Dermis blood vessel endothelial cell (primary cell): ENCODE data around the gene LRAT. TPM values are rescaled to one million over a fixed set of nuclear protein-coding genes. Genes with fewer than 3 reads are reported as not detected.
"Not testable (repeated sequence)": the region's sequence is repeated elsewhere in the genome, so short reads cannot be mapped to it uniquely, and the experiment has no call there.

Source experiments
- DNase-seq: peaks from one replicate; pipeline ENCODE4 v3.0.0; 2010
- total RNA-seq: library from RNA; depleted of rRNA; stranded (reverse); fragments of >200 nt; gene quantifications from 2 replicates; pipeline ENCODE4 v1.2.3, GENCODE V29; 2014

Gene LRAT
- not detected in 2 replicates for total RNA-seq

DNA sequence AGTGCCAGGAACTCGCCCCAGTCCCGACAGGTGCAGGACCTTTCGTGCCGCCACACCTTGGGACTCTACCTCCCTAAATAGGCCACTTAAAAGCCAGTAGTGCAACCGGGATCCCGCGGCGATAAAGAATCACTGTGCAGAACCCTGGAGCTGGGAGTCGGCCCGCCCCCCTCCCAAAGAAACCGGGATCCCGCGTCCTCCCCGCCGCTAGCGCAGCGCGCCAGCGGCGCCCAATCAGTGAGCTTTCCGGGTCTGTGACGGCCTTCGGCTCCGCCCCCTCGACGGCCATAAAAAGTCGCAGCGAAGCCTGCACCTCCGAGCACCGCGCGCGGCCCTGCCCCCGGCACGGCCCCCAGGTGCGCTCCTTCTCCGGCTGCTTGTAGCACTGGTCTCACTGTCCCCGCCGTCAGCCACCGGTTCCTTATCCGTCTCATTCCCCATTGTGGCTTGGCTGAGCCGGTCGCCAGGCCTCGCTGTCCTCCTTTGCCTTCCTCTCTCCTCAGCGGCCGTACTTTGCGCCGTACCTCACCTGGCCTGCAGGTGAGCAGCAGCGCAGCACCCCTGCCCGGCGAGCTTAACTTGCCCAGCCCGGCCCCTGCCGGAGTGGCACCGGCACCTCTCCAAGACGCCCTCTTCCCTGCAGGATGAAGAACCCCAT is at the start of gene LRAT:
Gene LRAT (plus strand): TSS at position 318 of the 658 bp plus-strand sequence. CDS start 327 bp downstream, at position 645.
- peak; percentile 8 for DNase-seq

DNA sequence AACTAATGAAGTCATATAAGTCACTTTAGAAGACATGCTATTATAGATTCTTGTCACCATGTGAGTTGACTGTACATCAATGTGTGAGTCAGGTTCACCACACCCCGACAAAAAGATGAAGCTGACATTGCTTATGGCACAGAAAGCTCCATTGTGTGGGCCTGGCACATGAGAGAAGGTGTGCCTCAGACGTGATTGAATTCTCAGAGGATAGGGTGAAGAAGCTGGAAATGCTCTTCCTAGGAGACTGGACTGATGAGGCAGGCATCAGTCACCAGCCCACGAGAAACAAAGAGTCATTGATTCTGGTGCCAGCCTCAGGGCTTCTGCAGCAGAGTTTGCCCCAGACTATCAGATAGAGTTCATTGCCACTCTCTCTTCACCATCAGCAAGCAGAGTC is 35.9 kb upstream of the LRAT start:
- no peak for DNase-seq

DNA sequence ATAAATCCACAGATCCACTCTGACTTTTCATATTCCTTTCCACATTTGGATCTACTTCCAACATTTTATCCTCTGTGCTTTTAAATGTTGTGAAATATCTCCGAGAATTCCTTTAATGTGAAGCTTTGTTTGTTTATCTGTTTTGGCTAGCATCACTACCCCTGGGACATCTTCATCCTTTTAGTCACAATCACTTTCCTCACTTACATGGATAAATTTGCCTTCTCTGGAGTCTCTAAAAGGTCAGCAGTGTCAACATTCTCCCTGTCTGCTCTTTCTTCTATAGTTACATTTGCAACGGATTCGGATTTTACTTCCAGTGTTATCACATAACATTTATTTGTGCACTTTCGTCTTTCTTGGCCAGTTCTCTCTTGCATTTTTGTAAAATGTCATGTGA is 34.2 kb upstream of the LRAT start:
- no peak for DNase-seq

DNA sequence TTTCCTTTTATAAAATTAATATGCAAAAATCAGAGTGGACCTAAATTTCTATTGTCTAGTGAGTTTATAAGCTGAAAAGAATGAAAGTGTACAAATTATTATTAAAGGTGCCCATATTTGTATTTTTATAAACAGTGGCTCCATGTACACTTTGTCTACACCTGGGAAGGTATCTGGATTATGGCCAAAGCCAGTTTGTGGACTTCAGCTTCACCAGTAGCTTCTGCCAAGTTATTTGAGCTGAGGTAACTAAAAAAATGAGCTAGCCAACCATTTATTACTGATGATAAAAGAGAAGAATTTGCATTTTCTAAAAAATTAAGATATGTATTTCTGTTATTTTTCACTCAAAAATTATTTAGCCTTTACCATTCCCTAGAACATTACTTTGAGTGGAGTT is 32.3 kb upstream of the LRAT start:
- DNase-seq, result no peak

DNA sequence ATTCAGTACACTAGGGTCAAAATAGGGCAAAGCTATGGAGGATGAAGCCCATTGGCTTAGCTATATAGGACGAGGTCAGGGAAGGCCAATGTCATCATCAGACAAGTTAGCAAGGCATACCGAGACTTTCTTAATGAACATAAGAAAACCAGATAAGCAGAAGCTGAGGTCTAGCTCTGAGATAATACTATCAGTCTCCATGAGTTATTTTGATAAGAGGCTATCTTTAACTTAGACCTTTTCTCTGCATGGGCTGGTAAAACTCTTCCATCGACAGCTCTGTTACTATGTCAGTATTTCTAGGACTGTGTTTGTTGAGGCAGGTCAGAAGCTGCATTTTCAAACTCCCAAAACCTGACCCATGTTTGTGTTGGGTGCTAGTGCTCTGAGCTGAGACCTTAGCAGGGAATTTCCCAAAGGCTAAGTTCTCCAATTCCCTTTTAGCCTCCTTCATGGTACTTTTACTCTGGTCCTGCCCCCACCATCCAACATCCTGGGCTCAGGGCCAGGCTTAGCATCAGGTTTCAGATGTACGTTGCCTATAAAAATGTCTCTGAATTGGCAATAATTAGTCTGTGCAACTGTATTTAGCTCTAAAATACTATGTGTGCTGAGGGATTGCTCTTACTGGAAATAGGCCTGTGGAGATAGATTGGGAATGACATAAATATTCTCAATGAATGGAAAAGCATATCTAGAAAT is 29.3 kb upstream of the LRAT start:
- no peak for DNase-seq

DNA sequence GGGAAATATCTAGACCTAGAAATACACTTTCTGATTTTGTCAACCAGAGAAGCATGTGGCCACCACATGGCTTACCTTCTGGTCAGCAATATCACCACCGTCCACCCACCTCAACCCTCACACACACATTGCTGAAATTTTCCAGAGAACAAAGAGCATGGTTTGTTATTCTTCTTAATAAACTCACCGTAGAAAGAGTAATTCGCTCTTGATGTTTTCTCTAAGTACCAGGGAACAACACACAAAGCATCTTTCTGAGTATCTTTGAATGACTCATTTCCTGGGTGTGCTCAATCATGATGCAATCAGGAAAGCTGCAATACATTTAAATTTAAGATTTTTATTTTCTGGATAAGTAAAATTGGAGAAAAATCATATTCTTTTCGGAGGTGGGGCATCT is 24.7 kb upstream of the LRAT start:
- no peak for DNase-seq

DNA sequence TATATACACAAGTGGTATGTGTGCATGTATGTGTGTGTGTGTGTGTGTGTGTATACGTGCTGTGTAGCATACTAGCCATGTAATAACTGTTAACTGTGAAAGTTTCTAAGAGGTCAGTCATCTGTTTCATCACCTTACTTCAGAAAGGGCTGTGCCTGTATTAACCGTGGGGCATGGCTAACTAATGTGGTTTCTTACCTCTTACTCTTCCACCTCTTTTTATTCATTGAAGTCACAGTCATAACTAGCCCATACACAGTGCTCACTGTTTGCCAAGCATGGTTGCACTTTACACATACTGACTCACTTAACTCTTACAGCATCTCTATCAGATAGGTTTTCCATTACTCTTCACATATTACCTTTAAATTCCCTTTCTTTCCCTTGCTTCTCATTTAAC is 23.7 kb upstream of the LRAT start:
- DNase-seq, result no peak

DNA sequence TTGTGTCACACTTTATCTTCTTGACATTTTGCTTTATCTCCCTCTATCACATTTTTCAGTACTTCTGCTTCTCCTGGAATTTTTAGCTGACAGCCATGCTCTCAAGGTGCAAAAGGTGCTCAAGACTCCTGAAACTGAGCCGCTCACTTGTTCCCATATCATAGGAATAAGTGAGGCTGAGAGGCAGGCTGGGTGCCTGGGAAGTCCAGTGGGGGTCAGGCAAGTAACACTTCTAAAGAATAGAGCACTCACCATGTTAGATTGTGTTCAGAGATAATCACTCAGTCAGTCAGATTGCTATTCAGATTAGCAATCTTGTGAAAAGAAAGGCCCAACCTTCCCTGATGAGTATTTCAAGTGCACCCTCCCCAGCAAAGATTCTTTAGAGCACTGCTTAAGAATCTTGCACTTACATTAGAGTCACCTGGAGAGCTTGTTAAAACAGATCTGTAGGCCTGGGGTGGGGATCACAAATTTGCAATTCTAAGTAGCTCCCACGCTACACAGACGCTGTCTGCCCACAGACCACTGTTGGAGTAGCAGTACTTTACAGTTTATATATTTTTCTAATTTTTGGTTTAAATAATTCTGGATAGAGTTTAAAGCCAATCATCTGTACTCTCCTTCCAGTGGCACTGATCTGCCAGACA is 23.1 kb upstream of the LRAT start:
- DNase-seq, result no peak

DNA sequence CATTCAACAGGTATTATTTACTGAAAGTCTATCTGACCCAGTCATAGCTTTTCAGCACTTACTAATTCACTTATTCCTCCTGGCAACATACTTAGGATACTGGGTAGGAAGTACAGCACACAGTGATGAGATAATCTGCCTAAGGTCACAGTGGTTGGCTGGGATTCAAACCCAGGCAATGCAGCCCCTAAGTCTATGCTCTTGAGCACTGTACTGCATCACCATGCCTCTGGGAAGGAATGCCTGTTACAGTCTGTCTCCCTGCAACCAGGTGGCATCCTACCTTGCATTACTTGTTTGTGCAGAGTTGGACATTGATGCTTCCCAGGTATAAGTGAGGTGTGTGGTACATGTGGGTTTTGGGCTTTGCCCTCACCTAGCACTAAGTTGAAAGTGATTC is 21.5 kb upstream of the LRAT start:
- no peak for DNase-seq

DNA sequence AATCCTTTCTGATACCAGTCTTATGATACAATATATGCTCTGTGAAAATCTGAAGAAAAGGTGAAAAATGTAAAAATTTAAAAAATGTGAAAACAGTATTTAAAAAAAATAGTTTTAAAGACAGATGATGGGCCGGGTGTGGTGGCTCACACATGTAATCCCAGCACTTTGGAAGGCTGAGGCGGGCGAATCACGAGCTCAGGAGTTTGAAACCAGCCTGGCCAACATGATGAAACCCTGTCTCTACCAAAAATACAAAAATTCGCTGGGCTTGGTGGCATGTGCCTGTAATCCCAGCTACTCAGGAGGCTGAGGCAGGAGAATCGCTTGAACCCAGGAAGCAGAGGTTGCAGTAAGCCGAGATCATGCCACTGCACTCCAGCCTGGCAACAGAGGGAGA is 20.2 kb upstream of the LRAT start:
- not testable (repeated sequence) for DNase-seq

DNA sequence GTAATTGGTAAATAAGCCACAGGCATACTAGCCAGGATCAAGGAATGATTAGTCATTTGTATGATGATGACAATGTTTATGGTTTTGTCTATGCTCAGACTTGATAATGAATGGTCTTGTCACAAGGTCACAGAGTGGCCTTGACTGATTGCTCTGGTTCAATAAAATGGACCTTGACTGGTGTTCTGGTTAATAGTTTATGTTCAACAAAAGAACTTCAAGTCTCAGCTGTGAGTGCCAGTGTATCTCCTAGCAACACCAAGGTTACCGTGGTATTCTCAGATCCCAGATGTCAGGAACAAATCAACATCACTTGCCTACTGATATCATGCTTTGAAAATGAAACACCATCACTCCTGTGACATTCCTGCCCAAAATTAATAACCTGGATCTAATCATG is 16.3 kb upstream of the LRAT start:
- no peak for DNase-seq

DNA sequence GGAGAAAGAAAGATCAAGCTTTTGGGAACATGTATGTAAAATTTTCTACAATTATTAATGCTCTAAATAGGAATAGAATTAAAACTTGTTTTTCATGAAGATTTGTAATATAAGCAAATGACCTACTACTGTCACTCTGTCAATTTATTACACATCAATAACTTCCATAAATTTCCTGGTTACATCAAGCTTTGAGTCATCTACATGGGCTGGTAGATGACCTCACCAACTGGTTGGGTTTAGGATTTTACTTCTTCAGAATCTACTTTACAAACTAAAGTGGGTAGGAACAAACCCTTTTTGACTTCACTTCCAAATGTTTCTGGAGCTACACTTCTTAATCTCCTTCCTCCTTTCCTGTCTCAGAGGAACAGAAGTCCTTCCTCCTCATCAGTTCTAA is 12.0 kb upstream of the LRAT start:
- no peak for DNase-seq

DNA sequence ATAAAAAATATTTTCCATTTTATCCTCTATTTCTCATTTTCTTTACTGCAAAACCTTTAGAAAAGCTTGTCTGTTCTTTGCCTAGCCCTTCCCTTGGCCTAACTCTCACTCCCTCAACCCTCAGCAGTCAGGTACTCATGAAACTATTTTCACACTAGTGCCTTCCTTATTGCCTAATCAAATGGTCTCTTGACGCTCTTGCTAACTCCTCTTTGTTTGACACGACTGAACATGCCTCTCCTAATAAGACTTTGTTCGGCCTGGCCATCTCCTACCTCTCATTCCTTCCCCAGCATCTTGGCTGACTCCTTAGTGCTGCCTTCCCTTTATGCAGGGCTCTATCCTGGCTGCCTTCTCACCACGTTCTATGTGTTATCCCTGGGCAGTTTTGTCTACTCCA is 11.1 kb upstream of the LRAT start:
- DNase-seq, result no peak

DNA sequence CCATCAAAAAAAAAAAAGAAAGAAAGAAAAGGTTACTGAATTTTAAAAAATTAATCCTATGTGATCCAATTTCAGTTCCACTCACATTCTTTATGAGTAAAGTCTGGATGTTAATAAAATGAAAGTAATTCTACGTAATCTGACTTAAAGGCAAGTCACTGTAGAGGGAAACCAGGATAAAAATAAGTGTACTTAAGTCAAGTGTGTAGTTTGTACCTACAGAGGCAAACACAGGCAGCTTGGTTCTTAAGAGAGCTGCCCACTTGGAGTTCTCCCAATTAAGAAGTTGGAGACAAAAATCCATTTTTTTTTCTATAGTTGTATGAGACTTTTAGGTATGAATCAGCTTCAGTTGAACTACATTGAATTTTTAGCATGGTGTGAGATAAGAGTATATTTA is 7.0 kb upstream of the LRAT start:
- no peak for DNase-seq

DNA sequence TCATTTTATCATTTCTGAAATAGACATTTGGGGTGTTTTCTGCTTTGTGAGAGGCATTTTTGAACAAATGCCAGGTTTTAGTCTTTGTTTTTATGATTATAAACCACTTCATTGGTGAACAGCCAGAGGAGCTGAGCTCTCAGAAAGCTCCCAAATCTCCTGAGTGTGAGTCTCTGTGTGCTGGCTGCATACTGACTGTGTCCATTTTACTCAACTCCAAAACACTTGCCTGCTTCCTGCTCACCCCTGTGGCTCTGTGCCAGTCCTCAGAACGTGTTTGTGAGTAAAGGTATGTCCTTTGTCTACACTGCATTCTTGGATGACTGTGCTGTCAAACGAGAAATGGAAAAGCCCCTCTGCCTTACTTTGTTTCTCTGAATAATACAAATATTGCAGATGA is 5.4 kb upstream of the LRAT start:
- no peak for DNase-seq

DNA sequence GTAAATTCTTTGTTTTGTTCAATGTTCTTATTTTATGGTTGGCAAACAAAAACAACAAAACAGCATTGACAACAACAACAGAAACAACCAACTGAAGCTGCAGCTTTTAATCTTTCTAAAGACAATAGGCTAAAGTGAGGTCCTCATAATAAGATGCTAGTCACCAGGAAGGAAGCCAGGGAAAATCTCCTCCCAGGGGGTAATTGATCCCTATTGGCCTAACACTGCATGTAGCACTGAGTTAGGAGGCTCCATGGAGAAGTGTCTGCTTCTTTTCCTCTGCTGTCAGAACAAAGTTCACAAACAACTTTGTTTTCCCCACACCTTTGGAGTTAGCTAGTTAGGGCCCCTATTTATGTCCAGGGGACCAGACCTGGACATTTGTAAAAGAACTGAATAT is 4.7 kb upstream of the LRAT start:
- DNase-seq, result no peak

DNA sequence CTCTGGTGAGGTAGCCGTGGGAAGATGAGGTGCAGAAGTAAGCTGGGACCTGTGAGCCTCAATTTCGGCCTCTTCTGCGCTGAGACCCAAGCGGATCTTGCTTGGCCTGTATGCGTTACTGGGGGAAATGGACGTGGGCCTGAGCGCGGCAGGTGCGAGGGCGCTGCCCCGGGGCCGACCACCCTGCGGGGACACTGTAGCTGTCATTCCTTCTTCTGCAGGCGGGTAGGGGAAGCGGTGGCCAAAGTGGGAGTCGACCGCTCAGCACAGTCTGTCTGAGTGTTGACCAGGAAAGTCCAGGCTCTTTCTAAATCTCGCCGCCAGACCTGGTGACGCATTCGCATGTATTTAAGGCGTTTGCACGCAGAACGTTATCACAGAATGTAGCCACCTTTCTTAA is 3.3 kb upstream of the LRAT start:
- DNase-seq, result no peak

DNA sequence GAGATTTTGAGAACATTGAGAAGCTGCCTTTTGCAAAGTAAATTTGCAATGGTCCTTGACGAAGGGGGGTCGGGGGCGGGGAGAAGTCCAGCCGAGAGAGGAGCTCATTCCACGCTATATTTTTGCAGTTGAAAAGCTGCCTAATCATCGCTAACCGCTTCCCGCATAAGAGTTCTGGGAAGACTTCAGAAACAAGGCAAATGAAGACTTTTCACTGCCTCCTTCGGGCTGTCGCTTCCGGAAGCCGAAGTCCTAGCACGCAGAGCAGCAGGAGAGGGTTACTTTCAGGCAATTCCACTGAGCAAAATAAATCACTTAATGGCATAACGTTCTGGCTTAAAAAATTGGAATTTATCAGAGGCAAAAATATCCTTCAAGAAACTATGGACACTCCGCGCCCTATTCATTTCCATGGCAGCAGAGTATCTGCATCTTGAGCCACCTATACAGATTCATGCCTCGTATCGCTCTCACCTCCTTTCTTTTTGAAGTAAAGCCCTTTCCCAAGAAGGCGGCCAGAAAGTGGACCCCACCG is 2.6 kb upstream of the LRAT start:
- no peak for DNase-seq

DNA sequence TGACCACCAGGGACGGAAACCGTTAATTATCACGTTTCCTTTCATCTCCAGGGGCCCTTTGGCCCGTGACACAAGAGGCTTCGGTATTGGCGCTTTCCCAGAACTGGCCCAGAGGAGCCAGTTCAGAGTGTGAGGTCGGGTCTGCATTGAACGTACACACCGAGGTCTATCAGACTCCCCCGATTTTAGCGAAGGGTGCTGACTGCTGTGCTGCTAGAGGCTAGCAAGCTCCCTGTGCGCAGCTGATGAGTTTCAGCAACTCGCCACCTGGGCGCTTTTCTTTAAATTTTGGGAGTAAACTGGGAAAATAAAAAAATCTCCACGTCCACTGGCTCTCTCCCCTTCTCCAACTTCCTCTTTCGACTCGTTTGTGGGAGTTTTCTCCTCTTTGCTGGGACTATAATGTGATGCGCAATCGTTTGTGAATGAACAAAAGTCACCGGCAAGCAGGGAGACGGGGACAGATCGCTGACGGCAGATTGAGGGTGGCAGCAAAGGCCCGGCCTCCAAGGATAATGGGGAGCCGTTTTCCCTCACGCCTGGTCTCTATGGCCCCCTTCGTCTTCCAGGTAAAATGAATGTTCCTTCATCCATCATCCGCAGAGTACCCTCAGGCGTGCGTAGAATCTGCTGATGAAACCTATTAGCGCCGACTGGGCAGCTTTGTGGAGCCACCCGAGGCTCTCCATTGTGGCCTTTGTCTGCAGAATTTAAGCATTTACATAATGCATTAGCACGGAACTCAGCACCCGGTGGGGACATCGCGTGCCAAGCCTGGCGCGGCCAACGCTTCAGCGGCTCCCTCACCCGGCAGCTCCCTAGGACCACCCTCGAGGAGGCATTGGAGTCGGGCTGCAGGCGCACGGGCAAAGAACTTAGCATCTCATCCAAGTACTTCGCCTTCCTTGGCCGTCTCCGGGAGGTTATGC is 1.6 kb upstream of the LRAT start:
- DNase-seq, result no peak

DNA sequence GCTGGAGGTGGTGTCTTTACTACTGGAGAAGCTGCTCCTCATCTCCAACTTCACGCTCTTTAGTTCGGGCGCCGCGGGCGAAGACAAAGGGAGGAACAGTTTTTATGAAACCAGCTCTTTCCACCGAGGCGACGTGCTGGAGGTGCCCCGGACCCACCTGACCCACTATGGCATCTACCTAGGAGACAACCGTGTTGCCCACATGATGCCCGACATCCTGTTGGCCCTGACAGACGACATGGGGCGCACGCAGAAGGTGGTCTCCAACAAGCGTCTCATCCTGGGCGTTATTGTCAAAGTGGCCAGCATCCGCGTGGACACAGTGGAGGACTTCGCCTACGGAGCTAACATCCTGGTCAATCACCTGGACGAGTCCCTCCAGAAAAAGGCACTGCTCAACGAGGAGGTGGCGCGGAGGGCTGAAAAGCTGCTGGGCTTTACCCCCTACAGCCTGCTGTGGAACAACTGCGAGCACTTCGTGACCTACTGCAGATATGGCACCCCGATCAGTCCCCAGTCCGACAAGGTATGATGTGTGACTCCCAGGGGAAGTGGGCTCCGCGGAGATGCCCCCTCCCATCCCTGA is 634 bp downstream of the LRAT start:
- no peak for DNase-seq

DNA sequence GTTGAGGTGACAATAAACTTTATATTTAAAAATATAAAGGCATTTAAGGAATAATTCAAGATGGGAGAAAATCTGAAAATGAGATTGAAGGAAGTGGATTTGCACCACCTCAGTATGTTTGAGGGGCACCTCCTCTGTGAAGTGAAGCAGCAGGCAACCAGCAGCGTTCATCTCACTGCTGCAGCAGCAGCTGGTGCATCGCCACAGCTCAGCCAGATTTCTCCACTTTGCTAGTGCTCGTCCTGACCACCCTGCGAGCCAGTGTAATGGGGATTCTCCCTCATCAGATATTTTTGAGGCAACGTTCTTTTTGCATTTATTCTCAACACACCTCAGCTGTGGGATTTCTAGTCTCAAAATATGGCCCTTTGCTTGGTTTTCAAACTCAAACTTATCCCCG is 13.9 kb downstream of the LRAT start:
- DNase-seq, result no peak

DNA sequence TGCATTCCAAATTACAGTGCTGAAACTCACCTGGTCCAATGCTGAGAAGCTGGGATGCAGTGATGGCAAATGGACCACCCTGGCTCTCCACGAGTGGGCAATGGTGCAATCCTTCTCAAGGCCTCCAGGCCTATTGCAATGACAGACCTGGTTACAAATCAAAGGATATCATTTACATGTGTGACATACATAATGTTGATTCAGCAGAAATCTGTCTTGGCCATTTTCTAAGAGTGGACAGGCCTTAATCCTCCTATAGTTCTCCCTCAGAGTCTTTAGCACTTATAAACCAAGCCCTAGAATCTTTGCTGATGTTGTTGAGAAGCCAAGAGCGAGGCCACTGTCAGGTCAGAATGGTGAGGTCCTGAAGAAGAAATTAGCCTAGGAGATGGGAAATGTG is 17.1 kb downstream of the LRAT start:
- DNase-seq, result no peak
